ENCODE data around the gene MAP3K1. TPM values are rescaled to one million over a fixed set of nuclear protein-coding genes. Genes with fewer than 3 reads are reported as not detected.

The MAP3K1 gene
- total and polyA plus RNA-seq, 4 donors: 2.4 to 15.4 (median 6.7) TPM

DNA sequence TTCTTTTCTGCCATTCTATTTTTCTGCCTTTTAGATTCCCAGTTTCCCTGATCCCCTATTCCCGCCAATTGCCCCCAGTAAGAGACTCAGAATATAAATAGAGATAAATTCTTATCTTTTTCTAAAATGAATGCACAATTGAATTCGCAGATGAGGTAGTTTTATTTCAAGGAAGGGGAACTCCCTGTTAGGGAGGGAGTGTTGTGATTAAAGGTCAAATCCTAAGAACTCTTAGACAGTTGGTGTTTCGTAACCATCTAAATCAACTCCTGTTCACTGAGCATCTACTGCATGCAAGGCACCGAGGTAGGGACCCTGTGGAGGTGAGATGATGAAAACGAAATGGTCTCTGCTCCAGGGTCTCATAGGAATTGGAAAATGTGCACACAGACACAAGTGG lies 7.7 kb upstream of the MAP3K1 start:
- no peaks in the 10 kb centered on the region for H3K27me3 ChIP-seq (ENCODE audit: control insufficient read depth in 4 of 4, insufficient read depth in 4 of 4, low read length in 3 of 4)
- WGBS: 71% methylated on average over 5 of the region's 5 CpGs
- TF ChIP-seq EGR1 (IDR thresholded peaks at IDR 0.05; ENCODE audit: low read depth in 2 of 2) (no peak), JUND (IDR thresholded peaks at IDR 0.05) (no peak), HNF4A (conservative IDR thresholded peaks at IDR 0.05) (no peak), NR2F2 (IDR thresholded peaks at IDR 0.05) (no peak), YY1 (IDR thresholded peaks at IDR 0.05) (no peak), SP1 (IDR thresholded peaks at IDR 0.05) (no peak), HNF4G (IDR thresholded peaks at IDR 0.05) (no peak), GABPA (IDR thresholded peaks at IDR 0.05 in 1 of 2, conservative IDR thresholded peaks at IDR 0.05 in 1 of 2) (no peak), FOXA2 (IDR thresholded peaks at IDR 0.05) (no peak), RXRA (IDR thresholded peaks at IDR 0.05) (no peak), RAD21 (IDR thresholded peaks at IDR 0.05) (no peak), FOXA1 (IDR thresholded peaks at IDR 0.05) (no peak), TAF1 (conservative IDR thresholded peaks at IDR 0.05) (no peak)
- TF ChIP-seq, protein P1, sequence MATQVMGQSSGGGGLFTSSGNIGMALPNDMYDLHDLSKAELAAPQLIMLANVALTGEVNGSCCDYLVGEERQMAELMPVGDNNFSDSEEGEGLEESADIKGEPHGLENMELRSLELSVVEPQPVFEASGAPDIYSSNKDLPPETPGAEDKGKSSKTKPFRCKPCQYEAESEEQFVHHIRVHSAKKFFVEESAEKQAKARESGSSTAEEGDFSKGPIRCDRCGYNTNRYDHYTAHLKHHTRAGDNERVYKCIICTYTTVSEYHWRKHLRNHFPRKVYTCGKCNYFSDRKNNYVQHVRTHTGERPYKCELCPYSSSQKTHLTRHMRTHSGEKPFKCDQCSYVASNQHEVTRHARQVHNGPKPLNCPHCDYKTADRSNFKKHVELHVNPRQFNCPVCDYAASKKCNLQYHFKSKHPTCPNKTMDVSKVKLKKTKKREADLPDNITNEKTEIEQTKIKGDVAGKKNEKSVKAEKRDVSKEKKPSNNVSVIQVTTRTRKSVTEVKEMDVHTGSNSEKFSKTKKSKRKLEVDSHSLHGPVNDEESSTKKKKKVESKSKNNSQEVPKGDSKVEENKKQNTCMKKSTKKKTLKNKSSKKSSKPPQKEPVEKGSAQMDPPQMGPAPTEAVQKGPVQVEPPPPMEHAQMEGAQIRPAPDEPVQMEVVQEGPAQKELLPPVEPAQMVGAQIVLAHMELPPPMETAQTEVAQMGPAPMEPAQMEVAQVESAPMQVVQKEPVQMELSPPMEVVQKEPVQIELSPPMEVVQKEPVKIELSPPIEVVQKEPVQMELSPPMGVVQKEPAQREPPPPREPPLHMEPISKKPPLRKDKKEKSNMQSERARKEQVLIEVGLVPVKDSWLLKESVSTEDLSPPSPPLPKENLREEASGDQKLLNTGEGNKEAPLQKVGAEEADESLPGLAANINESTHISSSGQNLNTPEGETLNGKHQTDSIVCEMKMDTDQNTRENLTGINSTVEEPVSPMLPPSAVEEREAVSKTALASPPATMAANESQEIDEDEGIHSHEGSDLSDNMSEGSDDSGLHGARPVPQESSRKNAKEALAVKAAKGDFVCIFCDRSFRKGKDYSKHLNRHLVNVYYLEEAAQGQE (IDR thresholded peaks at IDR 0.05): no peak
- TF ChIP-seq, protein P2, sequence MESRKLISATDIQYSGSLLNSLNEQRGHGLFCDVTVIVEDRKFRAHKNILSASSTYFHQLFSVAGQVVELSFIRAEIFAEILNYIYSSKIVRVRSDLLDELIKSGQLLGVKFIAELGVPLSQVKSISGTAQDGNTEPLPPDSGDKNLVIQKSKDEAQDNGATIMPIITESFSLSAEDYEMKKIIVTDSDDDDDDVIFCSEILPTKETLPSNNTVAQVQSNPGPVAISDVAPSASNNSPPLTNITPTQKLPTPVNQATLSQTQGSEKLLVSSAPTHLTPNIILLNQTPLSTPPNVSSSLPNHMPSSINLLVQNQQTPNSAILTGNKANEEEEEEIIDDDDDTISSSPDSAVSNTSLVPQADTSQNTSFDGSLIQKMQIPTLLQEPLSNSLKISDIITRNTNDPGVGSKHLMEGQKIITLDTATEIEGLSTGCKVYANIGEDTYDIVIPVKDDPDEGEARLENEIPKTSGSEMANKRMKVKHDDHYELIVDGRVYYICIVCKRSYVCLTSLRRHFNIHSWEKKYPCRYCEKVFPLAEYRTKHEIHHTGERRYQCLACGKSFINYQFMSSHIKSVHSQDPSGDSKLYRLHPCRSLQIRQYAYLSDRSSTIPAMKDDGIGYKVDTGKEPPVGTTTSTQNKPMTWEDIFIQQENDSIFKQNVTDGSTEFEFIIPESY (IDR thresholded peaks at IDR 0.05): no peak
- TF ChIP-seq, protein P3, sequence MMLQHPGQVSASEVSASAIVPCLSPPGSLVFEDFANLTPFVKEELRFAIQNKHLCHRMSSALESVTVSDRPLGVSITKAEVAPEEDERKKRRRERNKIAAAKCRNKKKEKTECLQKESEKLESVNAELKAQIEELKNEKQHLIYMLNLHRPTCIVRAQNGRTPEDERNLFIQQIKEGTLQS (IDR thresholded peaks at IDR 0.05): no peak
- TF ChIP-seq, protein P4, sequence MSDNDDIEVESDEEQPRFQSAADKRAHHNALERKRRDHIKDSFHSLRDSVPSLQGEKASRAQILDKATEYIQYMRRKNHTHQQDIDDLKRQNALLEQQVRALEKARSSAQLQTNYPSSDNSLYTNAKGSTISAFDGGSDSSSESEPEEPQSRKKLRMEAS (IDR thresholded peaks at IDR 0.05): no peak
- TF ChIP-seq, protein P5, sequence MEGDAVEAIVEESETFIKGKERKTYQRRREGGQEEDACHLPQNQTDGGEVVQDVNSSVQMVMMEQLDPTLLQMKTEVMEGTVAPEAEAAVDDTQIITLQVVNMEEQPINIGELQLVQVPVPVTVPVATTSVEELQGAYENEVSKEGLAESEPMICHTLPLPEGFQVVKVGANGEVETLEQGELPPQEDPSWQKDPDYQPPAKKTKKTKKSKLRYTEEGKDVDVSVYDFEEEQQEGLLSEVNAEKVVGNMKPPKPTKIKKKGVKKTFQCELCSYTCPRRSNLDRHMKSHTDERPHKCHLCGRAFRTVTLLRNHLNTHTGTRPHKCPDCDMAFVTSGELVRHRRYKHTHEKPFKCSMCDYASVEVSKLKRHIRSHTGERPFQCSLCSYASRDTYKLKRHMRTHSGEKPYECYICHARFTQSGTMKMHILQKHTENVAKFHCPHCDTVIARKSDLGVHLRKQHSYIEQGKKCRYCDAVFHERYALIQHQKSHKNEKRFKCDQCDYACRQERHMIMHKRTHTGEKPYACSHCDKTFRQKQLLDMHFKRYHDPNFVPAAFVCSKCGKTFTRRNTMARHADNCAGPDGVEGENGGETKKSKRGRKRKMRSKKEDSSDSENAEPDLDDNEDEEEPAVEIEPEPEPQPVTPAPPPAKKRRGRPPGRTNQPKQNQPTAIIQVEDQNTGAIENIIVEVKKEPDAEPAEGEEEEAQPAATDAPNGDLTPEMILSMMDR (IDR thresholded peaks at IDR 0.05; ENCODE audit: low read depth, low read length, missing input control): no peak
- H3K36me3 ChIP-seq (ENCODE audit: control insufficient read depth in 4 of 4, insufficient read depth in 3 of 4, low read depth in 1 of 4, low read length in 3 of 4): no peaks in the 10 kb centered on the region
- no peaks in the 10 kb centered on the region for H3K4me1 ChIP-seq (ENCODE audit: control insufficient read depth in 4 of 4, insufficient read depth in 4 of 4, low read length in 3 of 4)
- H3K27ac ChIP-seq (ENCODE audit: low read depth in 1 of 2, low read length in 2 of 2): no peak overlapping the region
- no peak overlapping the region for H3K4me3 ChIP-seq (ENCODE audit: low read depth in 1 of 3, low read length in 3 of 3)
- no peak for DNase-seq (ENCODE audit: low spot score)
- H3K9ac ChIP-seq (ENCODE audit: low read depth in 1 of 2, low read length in 2 of 2): no peak overlapping the region
- no peaks in the 10 kb centered on the region for H3K9me3 ChIP-seq (ENCODE audit: control insufficient read depth in 4 of 4, low read length in 3 of 4)
